ENCODE measurements around the gene TOM1.

- no peak for TF ChIP-seq CTCF (conservative IDR thresholded peaks at IDR 0.05)
- TF ChIP-seq ZFX (IDR thresholded peaks at IDR 0.05): no peak
These were observed 78.0 kb downstream of the TOM1 start for GRCh38 chr22:35377735-35378134.
